Duodenal mucosa (tissue), 2 donors: ENCODE data around the gene PTCRA.
"Not testable (repeated sequence)": the region's sequence is repeated elsewhere in the genome, so short reads cannot be mapped to it uniquely, and the experiment has no call there.

Source experiments
- H3K27ac ChIP-seq: one replicate; pipeline ENCODE4 v1.7.0; 2013; ENCODE audit warnings: low read depth, low read length
- H3K27me3 ChIP-seq, 2 donors: one replicate each; pipeline ENCODE4 v1.7.0; 2013; ENCODE audit warnings: low read length in 2 of 2, control low read depth in 1 of 2; ENCODE audit not compliant: insufficient read depth in 2 of 2, control insufficient read depth in 1 of 2
- H3K36me3 ChIP-seq, 2 donors: one replicate each; pipeline ENCODE4 v1.7.0; 2013; ENCODE audit warnings: low read length in 2 of 2, control low read depth in 1 of 2; ENCODE audit not compliant: insufficient read depth in 2 of 2, control insufficient read depth in 1 of 2
- H3K4me1 ChIP-seq, 2 donors: one replicate each; pipeline ENCODE4 v1.7.0; 2013; ENCODE audit warnings: low read length in 2 of 2, control low read depth in 1 of 2; ENCODE audit not compliant: insufficient read depth in 2 of 2, control insufficient read depth in 1 of 2
- H3K4me3 ChIP-seq, 2 donors: one replicate each; pipeline ENCODE4 v1.7.0; 2013; ENCODE audit warnings: low read length in 2 of 2, low read depth in 1 of 2
- H3K9ac ChIP-seq, 2 donors: one replicate each; pipeline ENCODE4 v1.7.0; 2013; ENCODE audit warnings: low read length in 2 of 2, low read depth in 1 of 2
- H3K9me3 ChIP-seq, 2 donors: one replicate each; pipeline ENCODE4 v1.7.0; 2013; ENCODE audit warnings: low read length in 2 of 2, control low read depth in 1 of 2; ENCODE audit not compliant: control insufficient read depth in 1 of 2

PTCRA gene

DNA sequence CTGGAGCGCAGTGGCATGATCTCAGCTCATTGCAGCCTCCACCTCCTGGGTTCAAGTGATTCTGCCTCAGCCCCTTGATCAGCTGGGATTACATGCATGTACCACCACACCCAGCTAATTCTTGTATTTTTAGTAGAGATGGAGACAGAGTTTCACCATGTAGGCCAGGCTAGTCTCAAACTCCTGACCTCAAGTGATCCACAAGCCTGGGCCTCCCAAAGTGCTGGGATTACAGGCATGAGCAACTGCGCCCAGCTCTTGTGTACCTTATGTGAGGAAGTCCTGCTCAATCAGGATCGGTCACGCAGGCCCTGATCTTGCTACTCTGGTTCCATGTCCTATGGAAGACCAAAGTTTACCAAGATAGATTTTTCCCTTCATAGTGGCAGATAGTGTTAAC lies 27.7 kb upstream of the PTCRA start:
- H3K4me3 ChIP-seq, H3K27ac ChIP-seq: not testable (repeated sequence)
- H3K36me3 ChIP-seq, result peaks cover 25 to 28% of the 10 kb centered on the region in 2 donors

DNA sequence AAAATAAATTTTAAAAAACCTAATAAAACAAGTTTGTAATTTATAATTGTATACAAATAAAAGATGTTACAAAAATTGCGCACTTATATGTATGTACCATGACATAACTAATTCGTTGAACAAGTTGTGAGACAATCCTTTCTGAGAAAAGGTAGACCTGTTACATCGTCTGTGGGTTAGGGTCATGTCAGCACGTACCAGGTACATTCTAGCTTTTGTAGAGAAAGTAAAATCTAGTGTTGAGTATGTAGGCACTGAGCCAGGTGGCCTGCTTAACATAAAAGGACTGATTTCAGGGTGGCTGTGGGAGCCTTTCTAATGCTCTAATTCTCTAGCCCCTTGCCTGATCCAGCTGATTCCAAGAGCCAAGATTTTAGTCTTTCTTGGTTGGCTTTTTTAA lies 26.0 kb upstream of the PTCRA start:
- H3K27me3 ChIP-seq, result no peaks in the 10 kb centered on the region
- peak overlapping the region; percentile 87 to 90 for H3K4me3 ChIP-seq
- peaks cover 11 to 12% of the 10 kb centered on the region in 2 donors for H3K36me3 ChIP-seq
- H3K9me3 ChIP-seq, result no peaks in the 10 kb centered on the region
- H3K9ac ChIP-seq, result peak overlapping the region; percentile 78 to 91
- peaks cover 4 to 11% of the 10 kb centered on the region in 2 donors for H3K4me1 ChIP-seq
- no peak overlapping the region for H3K27ac ChIP-seq

More for the DNA sequence above, 27.7 kb upstream of the PTCRA start:
- not testable (repeated sequence) for H3K27me3 ChIP-seq, H3K9ac ChIP-seq, H3K9me3 ChIP-seq
- H3K4me1 ChIP-seq, result peaks cover 4 to 11% of the 10 kb centered on the region in 2 donors

DNA sequence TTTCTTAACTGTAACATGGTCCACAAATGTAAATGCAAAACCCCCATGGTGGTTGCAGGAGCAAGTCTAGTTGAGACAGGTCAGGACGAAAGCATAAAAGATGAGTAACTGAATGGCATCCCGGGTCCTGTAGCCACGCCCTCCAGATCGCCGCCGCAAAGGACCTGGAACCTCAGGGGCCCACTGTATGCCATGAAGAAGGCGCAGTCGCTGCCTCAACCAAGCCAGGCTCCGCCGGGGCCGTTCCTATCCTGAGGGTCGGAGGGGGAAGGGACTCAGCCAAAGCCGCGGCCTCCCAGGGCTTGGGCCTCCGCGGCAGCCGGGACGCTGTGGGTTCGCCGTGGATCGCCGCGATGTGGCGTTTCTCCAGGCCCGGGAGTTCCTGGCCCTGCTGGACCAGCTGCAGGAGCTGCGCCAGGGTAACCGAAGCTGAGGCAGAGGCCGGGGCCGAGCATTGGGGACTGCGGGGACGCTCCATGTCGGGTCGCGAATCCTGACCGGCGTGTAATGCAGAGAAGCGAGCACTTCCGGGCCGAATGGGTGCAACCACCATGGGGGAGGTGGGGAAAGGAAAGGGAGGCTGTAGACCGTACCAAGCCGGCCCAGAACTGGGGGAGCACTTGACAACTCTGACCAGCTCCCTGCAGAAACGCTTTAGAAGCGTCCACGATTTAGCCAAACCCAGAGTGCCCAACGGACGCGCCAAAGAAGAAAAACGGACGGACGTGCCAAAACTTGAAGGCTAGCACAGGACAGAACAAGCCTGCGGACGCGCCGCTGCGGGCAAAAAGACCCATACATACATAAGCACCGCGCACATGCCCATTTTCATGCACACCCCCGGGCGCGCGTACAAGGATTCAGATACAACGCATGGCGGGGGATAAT lies 25.3 kb upstream of the PTCRA start:
- H3K4me1 ChIP-seq, result peaks cover 4 to 11% of the 10 kb centered on the region in 2 donors
- H3K4me3 ChIP-seq, result peak overlapping the region; percentile 87 to 90
- H3K9ac ChIP-seq, result peak overlapping the region; percentile 78 to 91
- H3K27me3 ChIP-seq, result no peaks in the 10 kb centered on the region
- no peaks in the 10 kb centered on the region for H3K9me3 ChIP-seq
- H3K27ac ChIP-seq, result peak overlapping the region; percentile 84
- H3K36me3 ChIP-seq, result peaks cover 6 to 7% of the 10 kb centered on the region in 2 donors

DNA sequence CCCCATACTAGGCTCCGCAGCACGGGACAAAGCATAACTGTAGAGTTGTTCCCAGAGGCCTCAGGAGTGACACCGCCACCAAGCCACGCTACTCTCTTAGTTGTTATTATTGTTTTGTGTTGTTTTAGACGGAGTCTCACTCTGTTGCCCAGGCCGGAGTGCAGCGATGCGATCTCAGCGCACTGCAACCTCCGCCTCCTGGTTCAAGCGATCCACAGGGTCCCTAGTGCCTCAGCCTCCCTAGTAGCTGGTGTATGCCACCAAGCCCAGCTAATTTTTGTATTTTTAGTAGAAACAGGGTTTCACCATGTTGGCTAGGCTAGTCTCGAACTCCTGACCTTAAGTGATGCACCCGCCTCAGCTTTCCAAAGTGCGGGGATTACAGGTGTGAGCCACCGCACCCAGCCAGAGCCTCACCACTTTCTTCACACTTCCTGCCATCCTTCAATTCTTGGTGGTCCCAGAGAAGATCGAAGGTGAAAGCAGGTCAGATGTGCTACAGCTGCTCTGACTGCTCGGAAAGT lies 24.6 kb upstream of the PTCRA start:
- Histone ChIP-seq H3K36me3 (no peaks in the 10 kb centered on the region), H3K4me3 (peak overlapping the region; percentile 87 to 90), H3K9ac (peak overlapping the region; percentile 78 to 91), H3K27me3 (no peaks in the 10 kb centered on the region), H3K9me3 (no peaks in the 10 kb centered on the region), H3K4me1 (peaks cover 4 to 11% of the 10 kb centered on the region in 2 donors), H3K27ac (peak overlapping the region; percentile 13)

DNA sequence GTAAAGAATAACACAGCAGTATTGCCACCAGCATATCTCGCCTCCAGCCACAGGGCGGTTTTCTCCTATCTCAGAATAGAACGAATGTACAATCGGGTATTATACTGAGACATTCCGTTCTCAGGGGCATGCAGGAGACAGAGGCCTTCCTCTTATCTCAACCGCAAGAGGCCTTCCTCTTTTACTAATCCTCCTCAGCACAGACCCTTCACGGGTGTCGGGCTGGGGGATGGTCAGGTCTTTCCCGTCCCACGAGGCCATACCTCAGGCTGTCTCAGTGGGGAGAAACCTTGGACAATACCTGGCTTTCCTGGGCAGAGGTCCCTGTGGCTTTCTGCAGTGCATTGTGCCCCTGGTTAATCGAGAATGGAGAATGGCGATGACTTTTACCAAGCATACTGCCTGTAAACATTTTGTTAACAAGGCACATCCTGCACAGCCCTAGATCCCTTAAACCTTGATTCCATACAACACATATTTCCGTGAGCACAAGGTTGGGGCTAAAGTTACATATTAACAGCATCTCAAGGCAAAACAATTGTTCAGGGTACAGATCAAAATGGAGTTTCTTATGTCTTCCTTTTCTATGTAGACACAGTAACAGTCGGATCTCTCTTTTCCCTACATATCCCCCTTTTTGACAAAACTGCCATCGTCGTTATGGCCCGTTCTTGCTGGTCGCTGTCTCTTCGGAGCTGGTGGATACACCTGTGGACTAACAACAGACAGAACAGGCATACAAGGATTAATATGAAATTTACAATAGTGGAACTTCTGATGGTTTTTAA lies 21.6 kb upstream of the PTCRA start:
- not testable (repeated sequence) for H3K4me3 ChIP-seq, H3K27me3 ChIP-seq, H3K9ac ChIP-seq, H3K36me3 ChIP-seq, H3K27ac ChIP-seq, H3K9me3 ChIP-seq
- H3K4me1 ChIP-seq, result peaks cover 4 to 11% of the 10 kb centered on the region in 2 donors

DNA sequence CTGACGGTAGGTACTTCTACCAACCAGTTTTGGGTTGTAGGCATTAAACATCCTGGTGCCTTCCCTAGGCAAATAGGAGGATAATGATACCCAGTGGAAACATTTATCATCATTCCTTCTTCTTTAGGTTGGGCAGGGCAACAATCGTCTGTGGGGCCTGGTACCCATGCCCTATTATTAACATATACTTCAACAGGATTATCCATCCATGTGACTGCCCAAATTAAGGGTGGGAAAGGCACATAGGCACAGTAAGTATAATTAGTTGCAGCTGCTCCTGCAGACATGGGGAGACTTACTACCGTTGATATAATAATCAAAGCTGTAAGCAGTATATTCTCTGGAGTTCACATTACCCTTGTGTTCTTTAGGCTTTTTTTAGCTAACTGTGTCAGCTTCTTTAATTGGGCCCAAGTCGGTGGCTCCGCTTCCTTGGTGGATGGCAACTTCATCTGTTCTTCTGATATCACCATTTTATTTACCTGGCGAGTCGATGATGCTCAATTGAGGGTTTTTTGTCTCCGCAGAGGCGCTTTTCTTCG lies 19.6 kb upstream of the PTCRA start:
- H3K27me3 ChIP-seq, result no peaks in the 10 kb centered on the region
- no peaks in the 10 kb centered on the region for H3K36me3 ChIP-seq
- no peak overlapping the region for H3K4me3 ChIP-seq
- H3K9ac ChIP-seq, result no peak overlapping the region
- no peaks in the 10 kb centered on the region for H3K9me3 ChIP-seq
- peaks cover 0 to 2% of the 10 kb centered on the region in 2 donors for H3K4me1 ChIP-seq
- no peak overlapping the region for H3K27ac ChIP-seq

DNA sequence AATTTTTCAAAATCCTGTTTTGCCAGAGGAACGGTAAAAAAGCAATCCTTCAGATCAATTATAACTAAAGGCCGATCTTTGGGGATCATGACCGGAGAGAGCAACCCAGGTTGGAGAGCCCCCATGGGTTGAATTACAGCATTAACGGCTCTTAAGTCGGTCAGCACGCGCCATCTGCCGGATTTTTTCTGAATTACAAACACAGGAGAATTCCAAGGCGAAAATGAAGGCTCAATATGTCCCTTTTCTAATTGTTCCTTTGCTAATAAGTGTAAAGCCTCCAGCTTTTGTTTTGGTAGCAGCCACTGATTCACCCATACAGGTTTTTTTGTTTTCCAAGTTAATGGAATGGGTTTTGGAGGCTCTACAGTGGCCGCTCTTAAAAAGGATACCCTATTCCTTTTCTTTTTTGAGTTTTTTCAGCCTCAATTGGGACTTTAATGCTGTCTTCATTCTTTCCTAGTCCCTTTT lies 16.9 kb upstream of the PTCRA start:
- H3K9me3 ChIP-seq, result no peaks in the 10 kb centered on the region
- no peak overlapping the region for H3K4me3 ChIP-seq
- no peaks in the 10 kb centered on the region for H3K27me3 ChIP-seq
- H3K9ac ChIP-seq, result no peak overlapping the region
- peaks cover 0 to 5% of the 10 kb centered on the region in 2 donors for H3K4me1 ChIP-seq
- no peak overlapping the region for H3K27ac ChIP-seq
- no peaks in the 10 kb centered on the region for H3K36me3 ChIP-seq

DNA sequence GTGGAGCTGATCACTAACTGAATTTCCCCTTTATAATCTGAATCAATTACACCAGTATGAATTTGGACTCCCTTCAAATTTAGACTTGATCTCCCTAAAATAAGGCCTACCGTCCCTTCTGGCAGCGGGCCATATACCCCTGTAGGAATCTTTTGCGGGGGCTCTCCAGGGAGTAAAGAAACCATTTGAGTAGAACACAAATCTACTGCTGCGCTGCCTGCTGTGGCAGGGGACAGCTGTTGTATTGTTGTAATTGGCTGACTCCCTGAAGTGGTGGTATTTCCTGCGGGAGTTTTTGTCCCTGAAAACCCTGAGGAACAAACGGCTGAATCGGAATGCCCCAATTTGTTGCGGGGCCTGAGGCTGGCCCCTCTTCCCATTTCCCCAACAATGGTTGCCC lies 16.0 kb upstream of the PTCRA start:
- Histone ChIP-seq H3K27me3 (no peaks in the 10 kb centered on the region), H3K9ac (no peak overlapping the region), H3K4me1 (peaks cover 0 to 5% of the 10 kb centered on the region in 2 donors), H3K9me3 (no peaks in the 10 kb centered on the region), H3K27ac (no peak overlapping the region), H3K36me3 (no peaks in the 10 kb centered on the region), H3K4me3 (no peak overlapping the region)

DNA sequence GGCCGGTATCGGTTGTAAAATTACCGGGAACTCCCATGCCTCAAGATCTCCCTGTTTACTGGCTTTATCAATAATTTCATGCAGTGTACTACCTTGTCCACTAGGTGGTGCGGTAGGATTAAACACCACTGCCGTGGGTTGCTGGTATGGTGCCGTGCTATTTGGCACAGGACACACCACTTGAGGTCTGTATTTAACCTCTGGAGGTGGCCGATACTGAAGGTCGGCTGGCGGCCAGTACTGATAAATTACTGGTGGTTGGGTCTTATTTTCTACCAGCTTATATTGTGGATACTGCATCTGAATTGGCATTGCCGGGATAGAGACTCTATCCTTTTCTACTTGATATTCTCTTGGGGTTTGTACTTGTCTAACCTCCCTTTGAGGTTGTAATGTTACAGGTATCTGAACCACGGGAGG lies 14.3 kb upstream of the PTCRA start:
- Histone ChIP-seq H3K27ac (no peak overlapping the region), H3K9ac (no peak overlapping the region), H3K4me3 (peak overlapping the region; percentile 10 to 23)

More for the DNA sequence above, 14.3 kb upstream of the PTCRA start:
- Histone ChIP-seq H3K27me3 (no peaks in the 10 kb centered on the region), H3K9me3 (no peaks in the 10 kb centered on the region), H3K36me3 (no peaks in the 10 kb centered on the region), H3K4me1 (peaks cover 0 to 5% of the 10 kb centered on the region in 2 donors)
